ENCODE results near the gene HENMT1. TPM values are rescaled to one million over a fixed set of nuclear protein-coding genes. Genes with fewer than 3 reads are reported as not detected.

The HENMT1 gene
- total RNA-seq, 1 donor from 2014 or later: 3.0 TPM

- no peak for DNase-seq (ENCODE audit: extremely low read depth, low read depth, low spot score)
These were observed 26.4 kb downstream of the HENMT1 start for GRCh38 chr1:108634521-108634920.

DNA sequence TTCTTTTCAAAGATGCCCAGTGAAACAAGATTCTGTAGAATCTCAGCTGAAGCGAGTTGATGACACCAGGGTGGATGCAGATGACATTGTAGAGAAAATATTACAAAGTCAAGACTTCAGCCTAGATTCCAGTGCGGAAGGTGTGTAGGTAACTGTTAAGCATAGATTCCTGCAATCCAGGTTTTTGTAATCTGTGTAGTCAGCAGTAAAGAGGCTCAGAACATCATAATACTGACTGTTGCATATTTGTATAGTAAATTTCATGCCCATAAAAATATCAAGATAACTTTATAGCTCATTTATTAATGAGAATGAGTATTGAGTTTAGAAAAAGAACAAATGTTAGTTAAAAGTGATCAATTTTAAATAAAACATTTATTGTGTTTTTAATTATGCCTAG, 32.2 kb downstream of the HENMT1 start:
- no peak for DNase-seq (ENCODE audit: extremely low read depth, low read depth, low spot score)

GRCh38 chr1:108627951-108628350, 32.9 kb downstream of the HENMT1 start:
- no peak for DNase-seq (ENCODE audit: extremely low read depth, low read depth, low spot score)

- DNase-seq (ENCODE audit: extremely low read depth, low read depth, low spot score): no peak
These were observed 33.6 kb downstream of the HENMT1 start for GRCh38 chr1:108627256-108627655.

DNA sequence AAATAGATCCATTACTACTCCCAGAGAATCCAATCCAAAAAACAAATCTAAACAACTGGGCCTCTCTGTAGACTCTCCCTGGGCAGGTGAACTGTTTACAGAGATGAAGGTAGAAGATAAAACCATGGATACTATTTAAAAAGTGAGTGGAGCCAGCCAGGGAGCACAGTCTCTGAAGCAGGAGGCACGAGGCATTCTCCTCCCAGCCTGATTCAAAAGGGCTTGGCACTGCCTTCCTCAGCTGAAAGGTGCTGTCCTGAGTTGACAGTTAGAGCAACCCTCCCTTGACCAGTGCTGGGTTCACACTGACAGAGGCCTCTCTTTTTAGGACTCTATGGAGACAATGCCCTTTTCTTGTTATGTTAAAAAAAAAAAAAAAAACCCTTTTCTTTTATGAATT, 36.8 kb downstream of the HENMT1 start:
- no peak for DNase-seq (ENCODE audit: extremely low read depth, low read depth, low spot score)

GRCh38 chr1:108617724-108618056, 43.2 kb downstream of the HENMT1 start:
- DNase-seq (ENCODE audit: extremely low read depth, low read depth, low spot score): no peak

GRCh38 chr1:108617008-108617723, 43.7 kb downstream of the HENMT1 start:
- DNase-seq (ENCODE audit: extremely low read depth, low read depth, low spot score): no peak

DNA sequence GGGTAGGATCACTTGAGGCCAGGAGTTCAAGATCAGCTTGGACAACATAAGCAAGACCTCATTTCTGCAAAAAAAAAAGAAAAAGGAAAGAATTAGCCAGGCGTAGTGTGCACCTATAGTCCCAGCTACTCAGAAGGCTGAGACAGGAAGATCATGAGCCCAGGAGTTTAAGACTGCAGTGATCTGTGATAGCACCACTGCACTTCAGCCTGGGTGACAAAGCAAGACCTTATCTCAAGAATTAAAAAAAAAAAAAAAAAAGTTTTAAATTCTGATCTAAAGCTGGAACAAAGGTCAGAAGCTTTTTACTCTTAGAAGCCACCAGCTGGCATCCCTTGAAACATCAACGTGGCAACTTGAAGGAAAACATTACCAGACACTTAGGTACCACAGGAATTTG, 45.3 kb downstream of the HENMT1 start:
- DNase-seq (ENCODE audit: extremely low read depth, low read depth, low spot score): no peak

GRCh38 chr1:108612496-108612895, 48.4 kb downstream of the HENMT1 start:
- DNase-seq (ENCODE audit: extremely low read depth, low read depth, low spot score): no peak

DNA sequence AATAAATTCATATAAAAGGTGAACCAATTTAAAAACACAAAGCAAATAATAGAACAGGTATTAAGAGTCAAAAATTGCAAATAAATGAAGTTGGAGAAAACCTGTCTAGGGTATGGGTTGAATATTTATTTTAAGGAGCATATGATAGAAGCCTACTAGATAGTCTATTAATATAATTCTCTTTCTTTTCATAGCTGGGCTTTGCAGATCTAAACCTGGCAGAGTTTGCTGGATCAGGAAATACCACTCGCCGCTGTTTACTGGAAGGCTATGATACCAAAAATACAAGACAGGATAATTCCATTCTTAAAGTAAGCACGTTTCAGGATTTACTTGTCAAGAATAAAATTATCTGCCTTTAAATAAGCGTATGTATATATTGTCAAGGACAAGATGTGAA, 48.9 kb downstream of the HENMT1 start:
- DNase-seq (ENCODE audit: extremely low read depth, low read depth, low spot score): no peak

GRCh38 chr1:108610073-108610472, 50.8 kb downstream of the HENMT1 start:
- no peak for DNase-seq (ENCODE audit: extremely low read depth, low read depth, low spot score)

GRCh38 chr1:108609483-108610049, 51.3 kb downstream of the HENMT1 start:
- DNase-seq (ENCODE audit: extremely low read depth, low read depth, low spot score): no peak

DNA sequence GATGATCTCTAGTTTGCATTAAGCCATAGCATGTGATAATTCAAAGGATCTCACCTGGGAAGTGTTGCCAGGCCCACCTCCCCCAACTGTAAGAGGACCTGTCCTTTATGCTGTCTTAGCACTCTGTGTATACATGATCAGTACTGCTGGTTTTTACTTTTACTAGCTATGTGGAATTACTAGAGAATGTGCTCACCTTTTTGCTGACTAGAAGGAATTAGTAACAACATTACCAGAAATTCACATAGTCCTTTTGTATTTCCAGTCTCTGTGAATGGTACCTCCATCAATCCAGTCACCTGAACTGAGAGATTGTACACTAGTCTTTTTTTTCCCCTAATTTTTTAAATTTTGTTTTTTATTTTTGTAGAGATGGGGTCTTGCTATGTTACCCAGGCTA, 54.4 kb downstream of the HENMT1 start:
- DNase-seq (ENCODE audit: extremely low read depth, low read depth, low spot score): no peak

GRCh38 chr1:108605633-108606032, 55.3 kb downstream of the HENMT1 start:
- DNase-seq (ENCODE audit: extremely low read depth, low read depth, low spot score): no peak

DNA sequence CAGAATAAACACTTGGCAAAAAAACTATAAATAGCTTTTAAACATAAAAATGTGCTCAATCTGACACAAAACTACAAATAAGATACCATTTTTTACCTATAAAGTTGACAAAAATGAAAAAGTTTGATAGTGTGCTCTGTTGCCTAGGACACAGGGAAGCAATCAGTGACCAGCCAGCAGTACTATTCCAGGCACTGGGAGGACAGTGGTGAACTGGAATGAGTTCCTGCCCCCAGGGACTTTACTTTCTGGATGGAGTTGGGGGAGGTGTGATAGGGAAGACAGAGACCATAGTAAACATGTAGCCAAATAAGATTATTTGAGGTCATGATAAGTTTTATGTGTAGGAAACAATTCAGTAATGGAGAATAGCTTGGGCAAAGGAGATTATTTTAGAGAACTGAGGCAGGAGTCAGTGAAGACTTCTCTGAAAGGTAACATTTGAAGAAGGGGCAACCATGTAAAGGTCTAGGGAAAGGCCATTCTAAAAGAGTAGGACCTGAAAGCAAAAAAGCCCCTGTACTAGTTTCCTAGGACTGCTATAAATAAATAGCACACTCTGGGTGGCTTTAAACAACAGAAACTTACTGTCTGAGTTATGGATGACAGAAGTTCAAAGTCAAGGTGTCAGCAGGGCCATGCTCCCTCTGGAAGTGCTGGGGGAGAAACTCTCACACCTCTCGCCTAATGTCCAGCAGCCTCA, 59.0 kb downstream of the HENMT1 start:
- no peak for DNase-seq (ENCODE audit: extremely low read depth, low read depth, low spot score)

DNA sequence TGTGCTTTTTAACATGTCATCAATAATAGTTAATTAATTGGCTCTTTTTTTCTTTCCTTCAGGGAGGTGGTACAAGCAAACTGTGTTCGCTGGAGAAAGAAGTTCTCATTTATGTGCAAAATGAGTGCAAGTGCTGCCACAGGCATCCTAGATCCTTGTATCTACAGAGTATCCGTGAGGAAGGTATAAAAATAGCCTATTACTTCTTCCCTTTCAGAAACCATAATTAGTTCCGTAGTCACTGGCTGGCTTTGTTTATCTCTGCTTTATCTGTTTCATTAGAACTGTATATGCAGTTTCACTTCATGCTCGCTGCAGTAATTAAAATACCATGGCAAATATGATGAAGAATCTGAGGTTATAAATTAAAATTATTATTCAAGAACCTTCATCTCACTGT, 60.4 kb downstream of the HENMT1 start:
- no peak for DNase-seq (ENCODE audit: extremely low read depth, low read depth, low spot score)

DNA sequence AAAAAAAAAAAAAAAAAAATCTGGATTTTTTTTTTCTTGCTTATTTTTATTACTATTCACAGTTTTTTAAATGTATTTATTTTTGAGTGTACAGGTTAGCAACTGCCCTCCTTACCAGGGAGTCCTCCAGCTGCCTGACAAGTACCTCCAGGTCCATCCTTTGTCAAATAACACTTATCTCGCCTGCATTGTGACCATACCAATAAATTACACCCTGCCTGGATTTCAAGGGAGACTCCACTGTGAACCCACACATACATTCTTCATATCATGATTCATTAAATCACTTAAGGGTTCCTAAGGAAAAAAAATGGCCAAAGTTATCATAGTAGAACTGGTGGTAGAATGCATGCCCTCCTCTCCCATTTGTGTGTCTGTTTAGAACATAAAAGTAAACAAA, 62.6 kb downstream of the HENMT1 start:
- DNase-seq (ENCODE audit: extremely low read depth, low read depth, low spot score): no peak

Other genes starting within 250 kb of the HENMT1 start
- not detected in 2 replicates for gene NBPF6, start 210.8 kb downstream of the HENMT1 start, total RNA-seq
- gene EEIG2, start 101.0 kb downstream of the HENMT1 start, total RNA-seq: 2.8 TPM in 2 replicates
- 9.3 and 23.1 TPM in 2 replicates for gene PRPF38B, start 31.2 kb upstream of the HENMT1 start, total RNA-seq
- gene FNDC7, start 51.8 kb upstream of the HENMT1 start, total RNA-seq: not detected in 2 replicates
- 33.7 and 44.6 TPM in 2 replicates for gene STXBP3, start 85.6 kb upstream of the HENMT1 start, total RNA-seq
- 1.4 TPM in 1 of 2 replicates, not detected in the other for gene AKNAD1, start 196.0 kb upstream of the HENMT1 start, total RNA-seq
- 6.8 and 8.5 TPM in 2 replicates for gene GPSM2, start 215.9 kb upstream of the HENMT1 start, total RNA-seq